HepG2 (cell line): ENCODE data around the gene OTOGL. TPM values are rescaled to one million over a fixed set of nuclear protein-coding genes. Genes with fewer than 3 reads are reported as not detected.

Source experiments
- IKZF1 ChIP-seq: fragments of 450-650 bp; IDR thresholded peaks from 2 replicates; pipeline ENCODE4 v1.7.1; 2016
- JUN ChIP-seq: sonication (generic); formaldehyde crosslinking; IDR thresholded peaks from 2 replicates; pipeline ENCODE4 v1.4.0; 2020; ENCODE audit warnings: mild to moderate bottlenecking, missing genetic modification reagents
- SATB2 ChIP-seq: sonication (generic); formaldehyde crosslinking; IDR thresholded peaks from 2 replicates; pipeline ENCODE4 v1.5.0; 2020; ENCODE audit warnings: missing genetic modification reagents
- ZNF530 ChIP-seq: sonication (generic); formaldehyde crosslinking; IDR thresholded peaks from 2 replicates; pipeline ENCODE4 v1.5.0; 2020; ENCODE audit warnings: low read depth, mild to moderate bottlenecking, missing genetic modification reagents
- ZNF678 ChIP-seq: sonication (generic); formaldehyde crosslinking; IDR thresholded peaks from 2 replicates; pipeline ENCODE4 v1.4.0; 2020; ENCODE audit warnings: mild to moderate bottlenecking, missing genetic modification reagents
- ZNF883 ChIP-seq: sonication (generic); formaldehyde crosslinking; IDR thresholded peaks from 2 replicates; pipeline ENCODE4 v1.5.1; 2020; ENCODE audit warnings: mild to moderate bottlenecking, missing genetic modification reagents; ENCODE audit errors: not compliant biosample characterization
- polyA plus RNA-seq, 8 experiments: library from polyadenylated mRNA; depleted of rRNA in 3 of 8; stranded (reverse) in 7 of 8; unstranded in 1 of 8; fragments of >200 nt; fragmentation: Illumina TruSeq in 4 of 8; extraction: Trizol in 4 of 8; gene quantifications; 2 replicates each; pipeline versions ENCODE4 v1.2.1 to v1.2.3, GENCODE V29; 2011 to 2016; ENCODE audit warnings: low read depth in 4 of 8, missing spikeins in 1 of 8, mixed read lengths in 1 of 8; ENCODE audit not compliant: insufficient read depth in 1 of 8
- total RNA-seq, 5 experiments: library from RNA; depleted of rRNA; stranded (reverse); fragments of >200 nt; fragmentation: Illumina TruSeq; extraction: Trizol; gene quantifications; 2 replicates each; pipeline ENCODE4 v1.2.3, GENCODE V29; 2016; ENCODE audit warnings: low read depth in 1 of 5
- TF ChIP-seq, protein P1 (sequence below): sonication (generic); formaldehyde crosslinking; IDR thresholded peaks from 2 replicates; pipeline ENCODE4 v1.8.0; 2022; ENCODE audit warnings: missing genetic modification reagents, mild to moderate bottlenecking, moderate library complexity, borderline replicate concordance
- TF ChIP-seq, protein P2 (sequence below): sonication (generic); formaldehyde crosslinking; IDR thresholded peaks from 2 replicates; pipeline ENCODE4 v1.4.0; 2020; ENCODE audit warnings: low read depth, missing genetic modification reagents

The OTOGL gene
- total and polyA plus RNA-seq, 2 of the 13 experiments (the other 11 are each of a cell fraction or from before 2014, with no cell fraction given) = not detected

DNA sequence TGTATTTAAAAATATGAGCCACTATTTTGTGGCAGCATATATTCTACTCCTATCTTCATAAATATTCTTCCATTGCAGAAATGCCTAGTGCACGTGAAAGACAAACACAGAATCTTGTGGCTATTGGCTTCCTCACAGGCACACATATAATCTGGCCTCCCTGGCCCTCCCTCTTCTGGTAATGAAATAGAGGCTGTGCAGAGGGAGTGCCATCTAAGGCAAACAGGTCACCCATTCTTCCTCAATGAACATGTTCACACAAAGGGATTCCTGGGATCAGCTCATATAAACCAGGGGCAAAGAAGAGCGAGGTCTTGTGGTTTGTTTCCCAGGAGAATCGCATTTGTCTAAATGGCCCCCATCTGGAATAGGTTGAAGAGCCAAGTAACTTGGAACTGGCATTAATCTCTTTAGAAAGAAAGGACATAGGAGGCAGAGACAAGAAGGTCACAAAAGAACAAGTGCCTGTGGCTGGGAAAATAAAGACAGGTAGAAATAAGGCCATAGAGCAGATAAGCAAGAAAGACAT is 173.1 kb downstream of the OTOGL start (continued):
- no peak for TF ChIP-seq JUN (CRISPR knock-in tag)
- no peak for TF ChIP-seq IKZF1
- TF ChIP-seq, protein P1, sequence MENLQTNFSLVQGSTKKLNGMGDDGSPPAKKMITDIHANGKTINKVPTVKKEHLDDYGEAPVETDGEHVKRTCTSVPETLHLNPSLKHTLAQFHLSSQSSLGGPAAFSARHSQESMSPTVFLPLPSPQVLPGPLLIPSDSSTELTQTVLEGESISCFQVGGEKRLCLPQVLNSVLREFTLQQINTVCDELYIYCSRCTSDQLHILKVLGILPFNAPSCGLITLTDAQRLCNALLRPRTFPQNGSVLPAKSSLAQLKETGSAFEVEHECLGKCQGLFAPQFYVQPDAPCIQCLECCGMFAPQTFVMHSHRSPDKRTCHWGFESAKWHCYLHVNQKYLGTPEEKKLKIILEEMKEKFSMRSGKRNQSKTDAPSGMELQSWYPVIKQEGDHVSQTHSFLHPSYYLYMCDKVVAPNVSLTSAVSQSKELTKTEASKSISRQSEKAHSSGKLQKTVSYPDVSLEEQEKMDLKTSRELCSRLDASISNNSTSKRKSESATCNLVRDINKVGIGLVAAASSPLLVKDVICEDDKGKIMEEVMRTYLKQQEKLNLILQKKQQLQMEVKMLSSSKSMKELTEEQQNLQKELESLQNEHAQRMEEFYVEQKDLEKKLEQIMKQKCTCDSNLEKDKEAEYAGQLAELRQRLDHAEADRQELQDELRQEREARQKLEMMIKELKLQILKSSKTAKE (CRISPR knock-in tag) = no peak
- no peak for TF ChIP-seq ZNF678 (CRISPR knock-in tag)
- no peak for TF ChIP-seq ZNF883 (CRISPR knock-in tag)
- TF ChIP-seq, protein P2, sequence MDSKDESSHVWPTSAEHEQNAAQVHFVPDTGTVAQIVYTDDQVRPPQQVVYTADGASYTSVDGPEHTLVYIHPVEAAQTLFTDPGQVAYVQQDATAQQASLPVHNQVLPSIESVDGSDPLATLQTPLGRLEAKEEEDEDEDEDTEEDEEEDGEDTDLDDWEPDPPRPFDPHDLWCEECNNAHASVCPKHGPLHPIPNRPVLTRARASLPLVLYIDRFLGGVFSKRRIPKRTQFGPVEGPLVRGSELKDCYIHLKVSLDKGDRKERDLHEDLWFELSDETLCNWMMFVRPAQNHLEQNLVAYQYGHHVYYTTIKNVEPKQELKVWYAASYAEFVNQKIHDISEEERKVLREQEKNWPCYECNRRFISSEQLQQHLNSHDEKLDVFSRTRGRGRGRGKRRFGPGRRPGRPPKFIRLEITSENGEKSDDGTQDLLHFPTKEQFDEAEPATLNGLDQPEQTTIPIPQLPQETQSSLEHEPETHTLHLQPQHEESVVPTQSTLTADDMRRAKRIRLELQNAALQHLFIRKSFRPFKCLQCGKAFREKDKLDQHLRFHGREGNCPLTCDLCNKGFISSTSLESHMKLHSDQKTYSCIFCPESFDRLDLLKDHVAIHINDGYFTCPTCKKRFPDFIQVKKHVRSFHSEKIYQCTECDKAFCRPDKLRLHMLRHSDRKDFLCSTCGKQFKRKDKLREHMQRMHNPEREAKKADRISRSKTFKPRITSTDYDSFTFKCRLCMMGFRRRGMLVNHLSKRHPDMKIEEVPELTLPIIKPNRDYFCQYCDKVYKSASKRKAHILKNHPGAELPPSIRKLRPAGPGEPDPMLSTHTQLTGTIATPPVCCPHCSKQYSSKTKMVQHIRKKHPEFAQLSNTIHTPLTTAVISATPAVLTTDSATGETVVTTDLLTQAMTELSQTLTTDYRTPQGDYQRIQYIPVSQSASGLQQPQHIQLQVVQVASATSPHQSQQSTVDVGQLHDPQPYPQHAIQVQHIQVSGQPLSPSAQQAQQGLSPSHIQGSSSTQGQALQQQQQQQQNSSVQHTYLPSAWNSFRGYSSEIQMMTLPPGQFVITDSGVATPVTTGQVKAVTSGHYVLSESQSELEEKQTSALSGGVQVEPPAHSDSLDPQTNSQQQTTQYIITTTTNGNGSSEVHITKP = no peak
- no peak for TF ChIP-seq SATB2 (CRISPR knock-in tag)
- TF ChIP-seq ZNF530 (CRISPR knock-in tag) = no peak
